ENCODE measurements around the gene RSPRY1.

Gene RSPRY1

DNA sequence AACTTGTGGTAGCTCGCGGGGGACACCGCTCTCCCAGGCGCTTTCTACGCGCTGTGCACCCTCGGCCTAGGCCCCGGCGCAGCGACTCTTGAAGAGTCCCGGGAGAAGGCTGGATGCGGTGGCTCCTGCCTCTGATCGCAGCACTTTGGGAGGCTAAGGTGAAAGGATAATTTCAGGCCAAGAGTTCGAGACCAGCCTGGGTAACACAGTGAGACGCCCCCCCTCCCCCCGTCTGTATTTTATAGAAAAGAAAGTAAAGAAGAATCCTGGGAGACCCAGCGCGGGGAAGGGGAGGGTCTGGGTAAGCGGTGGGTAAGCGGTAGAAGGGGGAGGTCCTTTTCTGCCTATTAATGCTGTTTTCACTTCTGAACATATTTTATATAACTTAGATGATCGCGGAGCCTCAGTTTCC lies 98.8 kb downstream of the RSPRY1 start:
- Histone ChIP-seq H3K9ac (ENCODE audit: low read length in 2 of 2) (no peak overlapping the region), H3K27me3 (ENCODE audit: control insufficient read depth in 1 of 2, insufficient read depth in 2 of 2, low read length in 2 of 2) (peaks cover 16 to 30% of the 10 kb centered on the region in 2 donors), H3K27ac (ENCODE audit: low read length) (no peak overlapping the region)

GRCh38 chr16:57285379-57285778 lies 99.2 kb downstream of the RSPRY1 start:
- H3K4me3 ChIP-seq (ENCODE audit: low read length in 2 of 2), result no peak overlapping the region
- no peak overlapping the region for H3K27ac ChIP-seq (ENCODE audit: low read length)
- H3K27me3 ChIP-seq (ENCODE audit: control insufficient read depth in 1 of 2, insufficient read depth in 2 of 2, low read length in 2 of 2), result peaks cover 16 to 30% of the 10 kb centered on the region in 2 donors
- H3K4me1 ChIP-seq (ENCODE audit: control insufficient read depth, insufficient read depth, low read length), result peaks cover 13% of the 10 kb centered on the region
- no peak overlapping the region for H3K9ac ChIP-seq (ENCODE audit: low read length in 2 of 2)
- H3K9me3 ChIP-seq (ENCODE audit: control insufficient read depth in 2 of 2, low read length in 2 of 2), result no peaks in the 10 kb centered on the region
- no peaks in the 10 kb centered on the region for H3K36me3 ChIP-seq (ENCODE audit: control insufficient read depth in 2 of 2, insufficient read depth in 2 of 2, low read length in 2 of 2)

More for the DNA sequence above, 98.8 kb downstream of the RSPRY1 start:
- H3K4me3 ChIP-seq (ENCODE audit: low read length in 2 of 2), result peak overlapping the region; percentile 40 to 71
- no peaks in the 10 kb centered on the region for H3K36me3 ChIP-seq (ENCODE audit: control insufficient read depth in 2 of 2, insufficient read depth in 2 of 2, low read length in 2 of 2)
- no peaks in the 10 kb centered on the region for H3K9me3 ChIP-seq (ENCODE audit: control insufficient read depth in 2 of 2, low read length in 2 of 2)
- H3K4me1 ChIP-seq (ENCODE audit: control insufficient read depth, insufficient read depth, low read length), result peaks cover 13% of the 10 kb centered on the region

GRCh38 chr16:57289391-57290257 lies 103.5 kb downstream of the RSPRY1 start:
- Histone ChIP-seq H3K36me3 (ENCODE audit: control insufficient read depth in 2 of 2, insufficient read depth in 2 of 2, low read length in 2 of 2) (no peaks in the 10 kb centered on the region), H3K9ac (ENCODE audit: low read length in 2 of 2) (no peak overlapping the region), H3K4me1 (ENCODE audit: control insufficient read depth, insufficient read depth, low read length) (peaks cover 6% of the 10 kb centered on the region), H3K4me3 (ENCODE audit: low read length in 2 of 2) (no peak overlapping the region), H3K27ac (ENCODE audit: low read length) (no peak overlapping the region), H3K9me3 (ENCODE audit: control insufficient read depth in 2 of 2, low read length in 2 of 2) (no peaks in the 10 kb centered on the region), H3K27me3 (ENCODE audit: control insufficient read depth in 1 of 2, insufficient read depth in 2 of 2, low read length in 2 of 2) (peaks cover 5 to 8% of the 10 kb centered on the region in 2 donors)
